ENCODE measurements around the gene GLT8D2.

The GLT8D2 gene

DNA sequence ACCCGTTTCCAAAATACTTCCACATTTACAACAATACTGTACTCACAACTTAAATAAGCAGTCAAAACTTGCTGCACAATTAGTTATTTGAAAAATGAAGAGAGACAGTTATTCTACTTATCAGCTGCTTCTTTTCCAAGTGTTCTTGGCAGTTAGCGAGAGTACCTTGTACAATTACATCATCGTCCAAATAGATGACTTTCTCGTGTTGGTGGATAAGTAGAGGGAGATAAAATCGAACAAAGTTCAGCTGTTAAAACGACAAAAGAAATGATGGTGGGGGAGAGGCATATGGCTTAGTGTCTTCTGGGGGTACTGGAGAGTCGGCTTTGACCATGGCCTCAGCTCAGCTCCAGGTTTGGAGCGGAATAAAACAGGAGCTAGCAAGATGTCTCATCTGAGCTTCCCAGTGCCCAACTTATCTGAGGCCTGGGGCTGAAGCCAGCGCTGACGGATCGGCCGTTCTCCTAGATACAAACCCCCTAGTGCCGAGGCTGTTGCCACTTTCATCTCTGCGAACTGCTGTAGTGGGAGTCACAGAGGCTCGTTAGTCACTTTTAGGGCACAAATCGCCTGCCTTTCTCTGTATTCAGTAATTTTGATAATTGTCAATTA lies 52.6 kb downstream of the GLT8D2 start:
- no peak for DNase-seq

DNA sequence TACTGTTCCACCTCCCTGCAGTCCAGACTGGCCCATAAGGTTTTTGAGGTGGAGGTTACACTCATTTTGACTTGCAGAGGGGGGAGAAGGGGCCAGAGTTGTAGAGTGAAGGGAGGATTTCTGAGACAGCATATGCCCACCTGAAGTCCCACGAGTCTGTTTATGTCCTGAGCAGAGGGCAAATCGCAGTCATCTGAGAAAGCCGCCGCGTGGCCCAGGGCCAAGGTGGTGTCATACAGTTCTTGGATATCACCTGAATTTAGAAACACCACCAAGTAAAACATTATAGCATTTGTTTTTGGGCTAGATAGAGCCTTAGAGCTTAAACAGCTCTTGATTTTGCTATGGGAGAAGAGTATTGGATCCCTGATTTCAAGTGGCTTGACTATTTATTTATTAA lies 53.4 kb downstream of the GLT8D2 start:
- no peak for DNase-seq

DNA sequence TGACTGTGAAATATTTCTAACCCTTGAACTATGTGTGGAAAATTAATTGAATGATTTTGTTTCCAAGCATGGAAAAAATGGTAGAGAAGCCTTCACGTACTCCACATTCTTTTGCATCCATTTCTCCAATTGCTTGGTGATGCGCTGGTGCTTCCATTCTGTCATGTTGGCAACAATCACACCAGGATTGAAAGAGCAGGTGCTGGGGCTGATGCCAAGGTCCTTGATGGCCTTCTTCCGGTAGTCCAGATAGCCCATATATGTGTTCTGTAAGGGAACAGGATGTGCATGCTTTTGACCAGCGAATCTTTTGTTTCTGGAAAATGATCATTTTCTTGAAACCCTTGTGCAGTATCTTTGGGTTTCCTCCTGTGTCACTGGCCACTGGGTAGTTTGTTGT lies 55.8 kb downstream of the GLT8D2 start:
- peak; percentile 42 to 62 for DNase-seq

DNA sequence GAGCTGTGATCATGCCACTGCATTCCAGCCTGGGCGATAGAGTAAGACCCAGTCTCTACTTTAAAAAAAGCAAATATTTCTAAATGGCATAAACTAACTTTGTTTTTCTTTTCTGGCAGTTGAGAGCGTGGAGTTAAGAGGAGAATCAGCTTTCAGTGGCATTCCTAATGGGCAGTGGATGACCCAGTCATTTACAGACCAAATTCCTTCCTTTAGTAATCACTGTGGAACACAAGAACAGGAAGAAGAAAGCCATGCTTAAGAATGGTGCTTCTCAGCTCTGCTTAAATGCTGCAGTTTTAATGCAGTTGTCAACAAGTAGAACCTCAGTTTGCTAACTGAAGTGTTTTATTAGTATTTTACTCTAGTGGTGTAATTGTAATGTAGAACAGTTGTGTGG lies 63.2 kb downstream of the GLT8D2 start:
- no peak for DNase-seq

DNA sequence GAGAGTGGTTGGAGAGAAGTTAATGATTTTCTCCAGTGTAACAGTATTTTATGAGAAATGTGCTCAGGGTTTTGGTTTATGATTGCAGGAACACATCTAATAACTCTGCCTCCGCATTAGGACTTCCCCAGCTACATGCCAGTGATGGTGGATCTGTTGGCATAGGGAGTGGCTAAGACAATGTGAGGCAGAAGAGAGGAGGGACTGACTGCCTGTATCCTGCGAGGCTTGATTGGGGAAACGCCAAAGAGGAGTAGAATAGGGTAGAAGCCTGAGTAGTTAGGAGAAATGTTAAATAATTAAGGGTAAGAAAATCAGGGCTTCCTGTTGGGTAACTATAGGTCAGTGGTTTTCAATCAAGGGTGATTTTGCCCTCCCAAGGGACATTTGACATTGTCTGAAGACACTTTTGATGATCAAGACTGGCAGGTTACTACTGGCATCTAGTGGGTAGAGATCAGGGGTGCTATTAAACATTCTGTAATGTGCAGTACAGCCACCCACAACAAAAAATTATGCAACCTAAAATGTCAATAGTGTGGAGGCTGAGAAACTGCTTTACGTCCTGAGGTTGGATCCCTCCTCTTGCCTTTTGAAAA lies 71.5 kb downstream of the GLT8D2 start:
- no peak for DNase-seq

DNA sequence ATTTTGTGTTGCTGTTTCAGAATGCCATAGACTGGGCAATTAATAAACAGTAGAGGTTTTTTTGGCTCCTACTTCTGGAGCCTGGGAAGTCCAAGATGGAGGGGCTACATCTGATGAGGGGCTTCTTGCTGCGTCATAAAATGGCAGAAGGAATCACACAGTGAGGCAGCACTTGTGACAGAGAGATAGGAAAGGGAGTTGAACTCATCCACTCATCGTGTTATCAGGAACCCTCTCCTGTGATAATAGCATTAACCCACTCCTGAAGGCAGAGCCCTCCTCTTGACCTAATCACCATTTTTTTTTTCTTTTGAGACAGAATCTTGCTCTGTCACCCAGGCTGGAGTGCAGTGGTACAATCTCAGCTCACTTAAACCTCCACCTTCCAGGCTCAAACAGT lies 74.6 kb downstream of the GLT8D2 start:
- no peak for DNase-seq

DNA sequence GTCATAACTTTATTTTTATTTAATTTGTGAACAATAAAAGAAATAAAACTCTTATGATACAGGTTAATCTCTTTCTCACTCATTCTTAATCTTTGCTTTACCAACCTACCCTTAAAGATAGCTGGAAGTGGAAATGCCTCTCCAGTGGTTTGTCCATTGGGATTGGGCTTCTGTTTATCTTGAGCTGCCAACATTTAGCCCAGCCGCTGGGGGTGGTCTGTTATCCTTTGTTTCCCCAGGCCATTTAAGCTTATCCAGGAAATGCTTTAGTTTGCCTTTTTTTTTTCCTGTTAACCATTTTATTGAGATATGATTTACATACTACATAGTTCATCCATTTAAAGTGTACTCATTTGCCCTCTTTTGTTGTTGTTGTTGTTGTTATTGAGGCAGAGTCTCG lies 76.1 kb downstream of the GLT8D2 start:
- DNase-seq, result no peak

DNA sequence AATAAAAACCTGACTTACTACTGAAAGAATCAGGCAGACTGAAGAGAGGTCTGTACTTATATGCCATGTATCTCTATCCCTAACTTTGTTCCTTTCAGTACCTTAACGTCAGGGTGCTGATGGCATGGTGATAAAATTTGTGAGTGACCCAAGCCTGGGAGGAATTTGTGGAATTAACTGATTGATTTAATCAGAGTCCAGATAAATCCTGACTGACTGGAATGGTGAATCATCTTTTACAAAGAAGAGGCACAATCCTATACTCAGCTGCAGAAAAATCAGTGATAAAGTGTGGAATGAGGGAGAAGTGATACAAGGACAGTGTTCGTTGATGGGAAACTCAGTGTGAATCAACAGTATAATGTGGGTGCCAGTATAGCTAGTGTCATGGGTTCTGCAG lies 80.6 kb downstream of the GLT8D2 start:
- DNase-seq, result no peak

DNA sequence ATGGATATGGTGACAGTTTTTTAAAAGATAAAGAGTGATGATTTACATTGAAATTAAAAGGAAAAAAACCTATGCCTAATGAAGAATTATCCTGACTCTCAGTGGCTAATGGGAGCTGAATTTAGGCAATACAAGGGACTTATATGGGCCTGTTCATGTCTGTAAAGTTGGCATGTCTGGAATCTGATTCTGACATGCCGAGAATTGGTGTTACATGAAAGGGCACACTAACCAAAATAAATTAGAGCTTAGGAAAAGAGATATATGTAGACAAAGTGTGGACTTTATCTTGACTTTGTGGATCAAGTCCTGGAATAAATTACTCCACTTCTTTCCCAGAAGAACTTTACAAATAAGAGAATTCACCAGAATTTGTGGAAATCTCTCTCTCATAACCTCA lies 83.3 kb downstream of the GLT8D2 start:
- no peak for DNase-seq

DNA sequence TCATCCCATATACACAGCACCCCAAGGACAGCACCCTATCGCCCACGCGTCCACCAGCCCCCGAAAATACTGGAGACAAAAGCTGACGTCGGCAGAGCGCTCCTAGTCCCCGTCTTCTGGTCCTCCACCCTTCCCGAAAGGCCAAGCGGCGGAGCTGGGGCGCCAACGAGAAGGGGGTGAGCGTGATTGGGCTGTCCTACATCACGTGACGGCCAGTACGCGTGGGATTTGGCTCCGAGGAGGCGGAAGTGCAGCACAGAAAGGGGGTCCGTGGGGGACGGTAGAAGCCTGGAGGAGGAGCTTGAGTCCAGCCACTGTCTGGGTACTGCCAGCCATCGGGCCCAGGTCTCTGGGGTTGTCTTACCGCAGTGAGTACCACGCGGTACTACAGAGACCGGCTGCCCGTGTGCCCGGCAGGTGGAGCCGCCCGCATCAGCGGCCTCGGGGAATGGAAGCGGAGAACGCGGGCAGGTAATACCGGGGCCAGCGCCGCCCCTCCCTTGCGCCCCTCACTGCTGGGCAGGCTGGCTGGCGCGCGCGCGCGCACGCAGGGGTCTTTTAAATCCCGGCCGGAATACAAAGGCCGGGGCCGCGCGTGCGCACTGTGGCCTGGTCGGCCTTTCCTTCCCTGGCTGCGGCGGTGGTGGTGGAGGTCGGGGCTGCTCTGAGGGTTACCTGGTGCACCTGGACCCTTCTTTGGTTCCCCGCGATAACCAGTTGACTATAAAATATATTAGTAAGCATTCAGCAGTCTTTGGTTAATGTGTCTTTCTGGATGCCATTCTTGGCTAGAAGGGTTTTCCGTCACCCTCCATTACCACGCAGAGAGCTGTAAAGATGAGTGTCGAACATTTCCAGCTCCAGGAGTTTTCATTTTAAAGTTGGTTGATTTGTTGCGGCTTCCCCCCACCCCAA lies 84.1 kb downstream of the GLT8D2 start, which contains the start of gene TDG:
Gene TDG (plus strand): TSS at position 283 of the 915 bp plus-strand sequence. CDS start 166 bp downstream, at position 449.
- peak; percentile 98 for DNase-seq

DNA sequence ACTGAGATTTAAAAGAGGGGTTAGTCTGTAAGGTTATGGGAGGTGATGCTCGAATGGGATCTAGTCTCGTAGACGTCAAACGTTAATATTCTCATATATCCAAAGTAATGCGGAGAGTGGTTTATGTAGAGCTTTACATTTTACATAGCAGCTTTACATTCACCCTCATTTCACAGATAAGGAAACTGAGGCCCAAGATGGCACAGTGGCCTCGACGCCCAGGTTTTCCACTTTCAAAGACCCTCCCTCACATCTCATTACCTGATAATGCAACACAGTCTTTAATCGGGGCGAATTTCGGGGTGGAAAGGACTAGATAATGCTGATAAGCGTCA lies 84.8 kb downstream of the GLT8D2 start:
- DNase-seq, result no peak

DNA sequence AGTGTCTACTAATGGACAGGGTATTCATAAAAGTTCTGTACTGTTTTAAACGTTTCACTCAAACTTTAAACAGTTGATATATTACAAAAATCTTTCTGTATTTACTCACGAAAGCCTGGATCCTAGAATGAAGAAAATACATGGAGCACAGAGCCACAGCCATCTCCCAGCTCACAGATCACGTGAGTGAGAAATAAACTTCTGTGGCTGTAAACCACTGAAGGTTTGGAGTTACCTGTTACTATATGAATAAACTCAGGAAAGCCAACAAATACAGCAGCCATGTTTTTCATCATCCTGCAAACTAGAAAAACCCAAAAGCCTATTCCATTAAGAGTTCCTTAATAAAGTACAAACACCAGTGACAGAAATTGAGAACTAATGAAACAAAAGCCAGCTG lies 85.2 kb downstream of the GLT8D2 start:
- no peak for DNase-seq

DNA sequence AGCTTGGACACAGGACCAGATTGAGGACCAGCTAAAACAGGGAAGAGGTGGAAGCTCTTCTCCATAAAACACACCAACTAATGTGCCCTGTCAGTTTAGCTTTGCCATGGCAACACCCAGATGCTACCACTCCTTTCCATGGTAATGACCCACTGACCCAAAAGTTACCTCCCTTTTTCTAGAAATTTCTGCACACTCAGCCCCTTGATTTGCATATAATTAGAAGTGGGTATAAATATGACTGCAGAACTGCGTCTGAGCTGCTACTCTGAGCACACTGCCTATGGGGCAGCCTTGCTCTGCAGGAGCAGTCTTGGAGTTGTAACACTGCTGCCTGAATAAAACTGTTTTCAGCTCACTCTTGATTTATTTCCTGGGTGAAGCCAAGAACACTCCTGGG lies 87.5 kb downstream of the GLT8D2 start:
- no peak for DNase-seq

DNA sequence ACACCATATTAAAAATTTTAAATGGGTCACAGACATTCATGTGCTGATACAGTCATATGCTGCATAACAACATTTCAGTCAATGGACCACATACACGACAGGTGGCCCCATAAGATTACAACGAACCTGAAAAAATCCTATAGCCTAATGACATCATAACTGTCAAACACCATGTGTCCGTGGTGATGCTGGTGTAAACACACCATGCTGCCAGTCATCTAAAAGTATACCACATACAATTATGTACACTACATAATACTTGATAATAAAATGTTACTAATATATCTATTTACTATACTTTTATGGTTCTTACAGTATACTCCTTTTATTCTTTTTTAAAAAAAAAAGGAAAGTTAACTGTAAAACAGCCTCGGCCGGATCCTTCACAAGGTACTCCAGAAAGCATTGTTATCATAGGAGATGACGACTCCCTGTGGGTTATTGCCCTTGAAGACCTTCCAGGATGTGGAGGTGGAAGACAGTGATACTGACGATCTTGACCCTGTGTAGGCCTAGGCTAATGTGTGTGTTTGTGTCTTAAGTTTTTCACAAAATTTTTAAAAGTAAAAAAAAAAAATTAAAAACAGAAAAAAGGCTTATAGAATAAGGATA lies 89.3 kb downstream of the GLT8D2 start:
- DNase-seq, result no peak

DNA sequence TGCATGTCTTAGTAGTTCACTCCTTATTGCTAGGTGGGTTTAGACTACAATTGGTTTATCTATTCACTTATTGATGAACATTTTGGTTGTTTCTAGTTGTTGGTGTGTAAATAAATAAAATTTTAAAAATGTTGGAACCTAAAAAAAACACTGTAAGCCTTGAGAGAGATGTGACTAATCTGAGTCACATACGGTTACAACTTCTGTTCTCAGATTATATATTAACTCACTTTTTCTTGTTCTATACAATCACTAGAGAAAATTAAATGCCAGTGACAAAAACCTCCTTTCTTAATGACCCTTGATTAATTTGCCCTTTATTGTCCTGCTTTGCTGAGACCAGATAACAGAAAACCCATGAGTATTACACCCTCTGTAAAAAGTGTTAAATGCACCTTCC lies 91.4 kb downstream of the GLT8D2 start:
- no peak for DNase-seq

DNA sequence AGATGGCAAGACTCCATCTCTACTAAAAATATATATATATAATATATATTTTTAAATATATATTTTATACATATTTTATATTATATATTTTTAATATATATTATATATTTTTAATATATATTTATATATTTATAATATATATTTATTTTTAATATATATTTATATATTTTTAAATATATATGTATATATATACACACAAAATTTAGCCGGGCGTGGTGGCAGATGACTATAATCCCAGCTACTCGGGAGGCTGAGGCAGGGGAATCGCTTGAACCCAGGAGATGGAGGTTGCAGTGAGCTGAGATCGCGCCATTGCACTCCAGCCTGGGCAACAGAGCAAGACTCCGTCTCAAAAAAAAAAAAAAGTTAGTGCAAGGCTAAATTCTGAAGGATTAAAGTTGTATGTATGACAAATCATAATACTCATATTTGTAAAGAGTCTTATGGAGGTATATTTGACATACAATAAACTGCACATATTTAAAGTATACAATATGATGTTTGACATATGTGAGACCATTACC lies 92.1 kb downstream of the GLT8D2 start:
- no peak for DNase-seq

DNA sequence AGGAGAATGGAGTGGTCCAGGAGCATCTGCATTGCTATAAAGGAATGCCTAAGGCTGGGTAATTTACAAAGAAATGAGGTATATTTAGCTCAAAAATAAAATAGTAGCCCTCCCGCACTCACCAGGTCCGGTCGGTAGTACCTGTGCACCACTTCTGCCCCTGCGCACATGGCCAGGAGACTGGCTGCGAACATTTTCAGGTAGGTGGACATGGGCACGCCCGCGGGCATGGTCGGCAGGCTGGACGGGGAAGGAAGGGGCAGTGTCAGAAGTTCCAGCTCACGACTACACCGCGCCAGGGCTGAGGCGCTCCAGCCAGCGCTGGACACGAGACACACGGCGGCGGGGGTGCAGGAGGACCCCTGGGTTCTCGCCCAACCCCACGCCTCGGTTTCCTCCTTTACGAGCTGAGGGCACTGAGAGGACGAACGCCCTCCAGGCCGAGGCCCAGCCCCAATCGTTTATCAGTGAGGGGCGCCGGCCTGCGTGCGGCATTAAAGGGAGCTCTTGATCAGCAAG lies 93.4 kb downstream of the GLT8D2 start:
- DNase-seq, result peak in 1 of 2 experiments; percentile 38

DNA sequence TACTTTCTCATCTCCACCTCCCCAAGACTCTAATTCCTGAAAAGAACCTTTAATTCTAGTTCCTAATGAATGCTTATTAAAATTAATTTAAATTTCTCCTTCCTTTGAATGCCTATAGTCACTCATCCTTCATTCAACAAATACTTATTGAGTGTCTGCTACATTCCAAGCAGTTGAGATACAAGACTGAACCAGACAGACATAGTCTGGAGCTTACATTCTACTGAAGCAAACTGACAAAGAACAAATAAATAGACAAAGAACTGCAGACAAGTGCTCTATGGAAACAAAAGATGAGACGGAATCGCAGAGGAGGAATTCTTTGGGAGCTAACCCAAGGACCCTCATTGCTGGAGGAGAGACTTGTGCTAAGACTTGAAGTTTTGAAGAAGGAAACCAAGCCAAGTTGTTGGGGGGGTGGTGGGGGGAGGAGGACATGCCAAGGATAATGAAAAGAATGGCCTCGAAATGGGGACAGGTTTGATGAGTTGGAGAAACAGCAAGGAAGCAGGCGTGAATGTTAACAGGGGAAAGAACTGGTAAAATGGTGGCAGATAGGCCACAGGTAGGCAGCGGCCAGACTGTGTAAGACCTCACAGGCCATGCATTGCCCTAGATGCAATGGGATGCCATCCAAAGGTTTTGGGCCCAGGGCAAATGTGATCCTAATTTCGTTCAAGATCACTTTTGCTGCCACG lies 94.0 kb downstream of the GLT8D2 start:
- no peak for DNase-seq

DNA sequence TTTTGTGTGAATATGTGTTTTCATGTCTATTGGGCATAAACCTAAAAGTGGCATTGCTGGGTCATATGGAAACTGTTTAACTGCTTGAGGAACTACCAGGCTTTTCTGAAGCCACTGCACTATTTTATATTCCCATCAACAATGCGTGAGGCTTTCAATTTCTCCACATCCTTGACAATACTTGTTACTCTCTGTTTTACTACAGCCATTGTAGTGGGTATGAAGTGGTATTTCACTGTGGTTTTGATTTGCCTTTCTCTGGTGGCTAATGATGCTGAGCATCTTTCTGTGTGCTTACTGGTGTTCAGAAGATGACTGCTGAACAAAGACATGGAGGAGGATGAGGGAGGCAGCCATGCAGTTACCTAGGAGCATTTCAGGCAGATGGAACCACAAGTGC lies 97.5 kb downstream of the GLT8D2 start:
- no peak for DNase-seq

DNA sequence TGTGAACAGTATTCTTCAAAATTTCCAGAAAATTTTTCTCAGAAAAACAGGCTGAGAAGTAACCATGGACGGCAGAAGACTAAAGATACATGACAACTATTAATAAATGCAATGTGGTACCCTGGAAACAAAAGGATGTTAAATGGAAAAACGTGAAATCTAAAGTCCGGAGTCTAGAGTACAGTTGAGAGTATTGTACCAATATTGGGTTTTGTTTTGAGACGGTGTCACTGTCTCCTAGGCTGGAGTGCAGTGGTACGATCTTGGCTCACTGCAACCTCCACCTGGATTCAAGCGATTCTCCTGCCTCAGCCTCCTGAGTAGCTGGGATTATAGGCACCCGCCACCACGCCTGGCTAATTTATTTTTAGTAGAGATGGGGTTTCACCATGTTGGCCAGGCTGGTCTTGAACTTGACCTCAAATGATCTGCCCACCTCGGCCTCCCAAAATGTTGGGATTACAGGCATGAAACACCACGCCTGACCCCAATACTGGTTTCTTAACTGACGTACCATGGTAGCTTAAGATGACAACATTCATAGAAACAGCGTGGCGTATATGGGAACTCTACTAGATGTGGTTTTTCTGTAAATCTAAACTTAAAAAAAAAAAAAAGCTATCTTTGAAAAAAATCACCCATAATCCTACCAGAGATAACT lies 101.1 kb downstream of the GLT8D2 start:
- DNase-seq, result no peak

DNA sequence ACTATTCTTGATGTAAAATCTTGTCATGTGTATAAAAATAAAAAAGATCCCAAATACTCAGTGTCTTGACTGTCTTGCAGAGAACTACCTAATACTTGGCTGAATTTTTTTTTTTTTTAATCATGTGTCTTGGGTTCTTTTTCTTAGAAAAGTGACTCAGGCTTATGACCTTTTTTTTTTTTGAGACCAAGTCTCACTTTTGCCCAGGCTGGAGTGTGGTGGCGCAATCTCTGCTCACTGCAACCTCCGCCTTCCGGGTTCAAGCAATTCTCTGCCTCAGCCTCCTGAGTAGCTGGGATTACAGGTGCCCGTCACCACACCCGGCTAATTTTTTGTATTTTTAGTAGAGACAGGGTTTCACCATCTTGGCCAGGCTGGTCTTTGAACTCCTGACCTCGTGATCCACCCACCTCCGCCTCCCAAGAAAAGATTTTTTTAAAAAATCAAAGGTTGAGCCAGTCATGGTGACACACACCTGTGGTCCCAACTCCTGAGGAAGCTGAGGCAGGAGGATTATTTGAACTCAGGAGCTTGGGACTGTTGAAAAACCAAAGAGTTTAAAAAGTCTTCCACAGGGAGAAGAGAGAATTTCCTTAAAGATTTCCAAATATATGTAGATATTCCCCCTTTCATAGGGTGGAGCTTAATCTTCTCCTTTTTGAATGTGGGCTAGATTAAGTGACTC lies 102.0 kb downstream of the GLT8D2 start:
- no peak for DNase-seq
